ENCODE measurements around the gene FNDC3B. TPM values are rescaled to one million over a fixed set of nuclear protein-coding genes. Genes with fewer than 3 reads are reported as not detected.

The FNDC3B gene
- total and polyA plus RNA-seq, 2 donors (not counting 1 experiment from before 2014, with no cell fraction given), result 1.2 to 9.2 TPM

GRCh38 chr3:172127141-172127540 is 87.8 kb downstream of the FNDC3B start:
- DNase-seq, result no peak
- Histone ChIP-seq H3K4me1 (ENCODE audit: control insufficient read depth in 2 of 2, insufficient read depth in 2 of 2, low read length in 2 of 2) (no peaks in the 10 kb centered on the region), H3K79me2 (ENCODE audit: control insufficient read depth, insufficient read depth, low read length) (no peaks in the 10 kb centered on the region), H3K9ac (ENCODE audit: low read length) (no peak overlapping the region), H3K4me3 (ENCODE audit: control extremely low read depth in 1 of 5, extremely low read depth in 1 of 5, insufficient read depth in 1 of 5, low read depth in 2 of 5, low read length in 4 of 5) (no peak overlapping the region), H3K4me2 (replicated peaks; ENCODE audit: low read depth, low read length, poor library complexity, severe bottlenecking) (no peak overlapping the region), H3K27ac (ENCODE audit: low read length in 2 of 2) (no peak overlapping the region), H3K9me3 (ENCODE audit: control extremely low read depth in 1 of 3, control insufficient read depth in 2 of 3, insufficient read depth in 1 of 3, low read length in 2 of 3) (no peaks in the 10 kb centered on the region), H3K36me3 (replicated peaks in 1 of 2; ENCODE audit: control extremely low read depth in 1 of 2, control insufficient read depth in 1 of 2, extremely low read depth in 1 of 2, insufficient read depth in 2 of 2, low read length in 1 of 2) (peaks cover 0 to 2% of the 10 kb centered on the region in 2 experiments), H3K27me3 (replicated peaks in 1 of 4; ENCODE audit: control extremely low read depth in 1 of 4, control insufficient read depth in 3 of 4, insufficient read depth in 4 of 4, low read length in 3 of 4) (peaks cover 0 to 8% (median 3%) of the 10 kb centered on the region in 4 experiments), H4K20me1 (ENCODE audit: control insufficient read depth, insufficient read depth, low read length, poor library complexity, severe bottlenecking) (no peaks in the 10 kb centered on the region), H2AFZ (ENCODE audit: insufficient read depth, low read depth, low read length, poor library complexity, severe bottlenecking) (no peak overlapping the region)
- Mint-ChIP-seq H3K4me3 (no peak overlapping the region), H3K27ac (no peak overlapping the region), H3K9me3 (ENCODE audit: insufficient read depth) (no peaks in the 10 kb centered on the region), H3K4me1 (no peaks in the 10 kb centered on the region), H3K27me3 (peaks cover 20% of the 10 kb centered on the region)
- intact Hi-C loops (cut with micrococcal nuclease), result no loop called here
- no peak for ATAC-seq (ENCODE audit: low read depth)
- ChIA-PET CTCF (no interaction called here), POLR2A (no interaction called here)
- TF ChIP-seq CTCF (IDR thresholded peaks at IDR 0.05) (no peak), EZH2 (IDR thresholded peaks at IDR 0.05; ENCODE audit: borderline replicate concordance, insufficient read depth, low read depth, low read length, poor library complexity, severe bottlenecking) (no peak)
- no CpG with 5 or more reads among the region's 2 CpGs for WGBS (ENCODE audit: insufficient coverage)

GRCh38 chr3:172127929-172128580 is 88.7 kb downstream of the FNDC3B start:
- Histone ChIP-seq H3K4me2 (replicated peaks; ENCODE audit: low read depth, low read length, poor library complexity, severe bottlenecking) (no peak overlapping the region), H3K9me3 (ENCODE audit: control extremely low read depth in 1 of 3, control insufficient read depth in 2 of 3, insufficient read depth in 1 of 3, low read length in 2 of 3) (no peaks in the 10 kb centered on the region), H3K4me3 (ENCODE audit: control extremely low read depth in 1 of 5, extremely low read depth in 1 of 5, insufficient read depth in 1 of 5, low read depth in 2 of 5, low read length in 4 of 5) (no peak overlapping the region), H4K20me1 (ENCODE audit: control insufficient read depth, insufficient read depth, low read length, poor library complexity, severe bottlenecking) (no peaks in the 10 kb centered on the region), H3K9ac (ENCODE audit: low read length) (no peak overlapping the region), H3K27ac (ENCODE audit: low read length in 2 of 2) (no peak overlapping the region), H2AFZ (ENCODE audit: insufficient read depth, low read depth, low read length, poor library complexity, severe bottlenecking) (no peak overlapping the region), H3K79me2 (ENCODE audit: control insufficient read depth, insufficient read depth, low read length) (no peaks in the 10 kb centered on the region), H3K27me3 (replicated peaks in 1 of 4; ENCODE audit: control extremely low read depth in 1 of 4, control insufficient read depth in 3 of 4, insufficient read depth in 4 of 4, low read length in 3 of 4) (peaks cover 0 to 8% (median 3%) of the 10 kb centered on the region in 4 experiments), H3K4me1 (ENCODE audit: control insufficient read depth in 2 of 2, insufficient read depth in 2 of 2, low read length in 2 of 2) (no peaks in the 10 kb centered on the region), H3K36me3 (replicated peaks in 1 of 2; ENCODE audit: control extremely low read depth in 1 of 2, control insufficient read depth in 1 of 2, extremely low read depth in 1 of 2, insufficient read depth in 2 of 2, low read length in 1 of 2) (peaks cover 0 to 2% of the 10 kb centered on the region in 2 experiments)
- ChIA-PET POLR2A (no interaction called here), CTCF (no interaction called here)
- ATAC-seq (ENCODE audit: low read depth), result no peak
- H3K27ac Mint-ChIP-seq, result no peak overlapping the region
- WGBS (ENCODE audit: insufficient coverage), result 97% methylated on average over 6 of the region's 6 CpGs
- intact Hi-C loops (cut with micrococcal nuclease), result no loop called here
- no peak for TF ChIP-seq EZH2 (IDR thresholded peaks at IDR 0.05; ENCODE audit: borderline replicate concordance, insufficient read depth, low read depth, low read length, poor library complexity, severe bottlenecking)
- no peak for TF ChIP-seq CTCF (IDR thresholded peaks at IDR 0.05)
- DNase-seq, result no peak
- no peaks in the 10 kb centered on the region for H3K9me3 Mint-ChIP-seq (ENCODE audit: insufficient read depth)
- H3K27me3 Mint-ChIP-seq, result peaks cover 20% of the 10 kb centered on the region
- H3K4me1 Mint-ChIP-seq, result no peaks in the 10 kb centered on the region
- H3K4me3 Mint-ChIP-seq, result no peak overlapping the region

Data from B cell (primary cell).